Vagina (tissue), 2 donors: Measurements from ENCODE around the gene PADI3.

Experiments used
- CTCF ChIP-seq, 3 experiments: fragments of 450-650 bp in 2 of 3; fragments of 200-600 bp in 1 of 3; sonication (generic) in 1 of 3; IDR thresholded peaks; one replicate each; pipeline ENCODE4 v1.5.1; 2017 to 2019; ENCODE audit warnings: antibody characterized with exemption in 3 of 3, mild to moderate bottlenecking in 2 of 3, moderate library complexity in 2 of 3
- POLR2A ChIP-seq, 2 donors: fragments of 450-650 bp; IDR thresholded peaks; one replicate each; pipeline ENCODE4 v1.6.1; 2017; ENCODE audit warnings: antibody characterized with exemption in 2 of 2, mild to moderate bottlenecking in 2 of 2, moderate library complexity in 2 of 2
- POLR2AphosphoS5 ChIP-seq, 2 donors: sonication (generic); formaldehyde crosslinking; IDR thresholded peaks; one replicate each; pipeline ENCODE4 v1.9.0; 2017; ENCODE audit warnings: antibody characterized with exemption in 2 of 2, mild to moderate bottlenecking in 2 of 2, low read depth in 1 of 2; ENCODE audit not compliant: insufficient read depth in 1 of 2

- TF ChIP-seq POLR2A (IDR thresholded peaks at IDR 0.05) (no peak), POLR2AphosphoS5 (IDR thresholded peaks at IDR 0.05; ENCODE audit: insufficient read depth in 1 of 2, low read depth in 1 of 2) (no peak), CTCF (IDR thresholded peaks at IDR 0.05) (no peak)
Observed at GRCh38 chr1:17277511-17278159, 28.7 kb downstream of the PADI3 start.
